CD4-positive, alpha-beta T cell treated with Interleukin-21 for 1 hour (primary cell): ENCODE measurements around the gene OPRL1.

Experiments
- DNase-seq: peaks from one replicate; pipeline ENCODE4 v3.0.0-alpha.2; 2020

The OPRL1 gene

GRCh38 chr20:64080013-64080812, at the start of gene OPRL1:
TSS of gene OPRL1 (plus strand) at chr20:64080082. CDS start at chr20:64092721, 12,639 bp downstream.
- peak; percentile 55 for DNase-seq

GRCh38 chr20:64030371-64031134, 49.3 kb upstream of the OPRL1 start:
- DNase-seq: no peak

DNA sequence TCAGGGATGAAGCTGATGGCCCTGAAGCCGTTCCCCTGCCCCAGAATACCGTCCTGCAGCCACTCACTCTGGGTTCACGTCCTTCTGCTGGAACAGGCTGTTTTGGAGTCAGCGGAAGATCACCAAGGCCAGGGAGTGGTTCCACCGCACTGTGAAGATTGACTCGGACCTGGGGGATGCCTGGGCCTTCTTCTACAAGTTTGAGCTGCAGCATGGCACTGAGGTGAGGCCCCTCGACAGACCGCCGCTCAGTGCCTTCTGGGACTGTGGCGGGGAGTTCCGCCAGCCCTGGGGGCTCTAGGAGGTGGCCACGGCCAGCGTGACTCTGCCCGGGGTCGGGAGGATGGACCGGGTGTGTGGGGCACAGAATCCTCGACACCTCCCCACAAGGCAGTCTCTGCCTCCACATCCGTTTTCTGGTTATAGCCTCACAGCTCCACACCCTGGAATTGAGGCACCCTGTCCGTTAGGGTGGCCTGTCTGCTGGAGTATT, 48.0 kb upstream of the OPRL1 start:
- no peak for DNase-seq

DNA sequence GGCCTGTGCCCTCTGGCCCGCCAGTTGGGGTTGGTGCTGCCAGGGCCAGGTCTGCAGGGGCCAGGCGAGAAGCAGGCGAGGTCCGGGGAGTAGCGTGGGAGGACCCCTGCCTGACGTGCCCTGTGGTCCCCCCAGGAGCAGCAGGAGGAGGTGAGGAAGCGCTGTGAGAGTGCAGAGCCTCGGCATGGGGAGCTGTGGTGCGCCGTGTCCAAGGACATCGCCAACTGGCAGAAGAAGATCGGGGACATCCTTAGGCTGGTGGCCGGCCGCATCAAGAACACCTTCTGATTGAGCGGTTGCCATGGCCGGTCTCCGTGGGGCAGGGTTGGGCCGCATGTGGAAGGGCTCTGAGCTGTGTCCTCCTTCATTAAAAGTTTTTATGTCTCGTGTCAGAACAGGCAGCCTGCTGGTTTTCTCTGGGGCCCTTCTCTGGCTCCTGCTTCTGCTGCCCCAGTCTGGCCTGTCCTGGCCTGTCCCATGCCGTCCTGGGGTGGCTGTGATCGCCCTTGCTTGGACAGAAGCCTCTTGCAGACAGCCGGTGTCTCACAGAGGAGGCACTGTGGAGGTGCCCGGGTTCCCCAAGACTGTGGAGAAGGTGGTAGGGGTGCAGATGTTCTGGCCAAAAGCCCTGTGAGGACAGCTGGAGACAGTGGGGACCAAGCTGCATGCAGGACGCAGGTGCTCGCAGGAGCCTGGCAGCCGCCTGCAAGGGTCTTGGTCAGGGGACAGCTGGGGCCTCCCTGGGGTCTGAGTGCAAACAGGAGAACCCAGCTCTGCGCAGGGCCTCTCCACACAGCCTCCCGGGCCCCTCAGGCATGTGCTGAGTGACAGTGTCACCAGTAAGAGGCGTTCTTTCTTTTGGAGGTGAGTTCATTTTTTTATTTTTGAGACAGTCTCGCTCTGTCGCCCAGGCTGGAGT, 46.9 kb upstream of the OPRL1 start:
- no peak for DNase-seq

DNA sequence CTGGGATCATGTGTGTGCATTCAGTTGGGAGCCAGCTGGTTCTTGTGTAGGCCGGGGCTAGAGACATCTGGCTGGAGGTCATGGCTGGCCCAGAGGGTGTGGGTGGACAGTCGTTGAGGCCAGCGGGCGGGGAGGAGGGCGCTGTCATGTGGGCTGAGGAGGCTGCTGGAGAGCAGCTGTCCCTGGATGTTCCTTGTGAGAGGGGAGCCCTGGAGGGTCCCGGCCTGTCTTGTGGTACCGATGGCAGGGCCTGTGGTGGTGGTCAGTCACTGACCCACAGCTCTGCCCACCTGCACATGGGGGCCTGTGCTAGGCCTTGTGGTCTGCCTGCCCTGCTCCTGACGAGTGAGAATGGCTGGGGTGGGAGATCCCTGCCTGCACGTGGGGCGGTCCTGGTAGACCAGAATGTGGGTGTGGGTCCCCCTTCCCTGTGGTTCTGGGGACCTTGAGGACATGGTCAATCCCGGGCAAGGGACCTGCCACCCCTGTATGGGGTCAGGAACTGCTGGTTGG, 45.8 kb upstream of the OPRL1 start:
- DNase-seq: no peak

DNA sequence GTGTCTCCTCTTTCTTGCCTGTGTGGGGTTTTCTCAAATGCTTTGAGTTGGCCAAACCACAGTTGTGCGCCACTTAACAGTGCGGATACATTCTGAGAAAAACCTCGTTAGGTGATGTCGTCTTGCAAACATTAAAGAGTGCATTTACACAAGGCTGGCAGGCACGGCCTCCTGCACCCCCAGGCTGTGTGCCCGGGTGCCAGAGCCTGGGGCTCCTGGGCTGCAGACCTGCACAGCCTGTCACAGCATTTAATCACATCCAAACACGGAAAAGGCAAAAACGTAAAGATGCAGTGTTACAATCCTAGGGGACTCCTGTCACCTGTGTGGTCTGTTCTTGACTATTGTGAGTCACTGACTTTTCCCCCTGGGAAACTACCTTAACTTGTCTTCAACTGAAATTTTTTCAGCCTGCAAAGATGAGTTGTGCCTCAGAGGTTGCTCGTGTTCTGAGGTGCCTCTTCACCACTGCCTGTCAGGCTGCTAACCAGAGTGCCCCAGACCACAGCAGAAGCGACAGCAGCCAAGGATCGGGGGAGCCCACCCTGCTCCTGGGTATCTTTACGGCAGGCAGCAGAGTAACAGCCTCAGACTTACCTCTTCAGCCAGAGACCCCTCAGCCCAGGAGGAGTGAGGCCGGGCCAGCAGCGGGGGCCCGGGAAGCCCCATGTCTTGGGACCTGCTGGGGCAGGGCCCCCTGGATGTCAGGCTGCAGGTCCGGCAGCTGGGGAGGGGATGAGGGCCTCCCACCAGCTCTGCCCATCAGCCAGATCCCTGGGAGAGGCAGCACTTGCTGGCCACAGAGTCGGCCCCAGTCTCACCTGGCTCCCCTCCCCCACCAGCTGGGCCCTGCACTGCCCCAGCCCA, 44.6 kb upstream of the OPRL1 start:
- DNase-seq: peak; percentile 44

GRCh38 chr20:64035933-64036345, 43.9 kb upstream of the OPRL1 start, which contains the start of gene C20orf204:
TSS of gene C20orf204 (plus strand) at chr20:64036182. CDS start at chr20:64036324, 142 bp downstream.
- no peak for DNase-seq

GRCh38 chr20:64036346-64037198, 43.3 kb upstream of the OPRL1 start:
- DNase-seq: no peak

GRCh38 chr20:64037199-64037497, 42.7 kb upstream of the OPRL1 start:
- DNase-seq: no peak

DNA sequence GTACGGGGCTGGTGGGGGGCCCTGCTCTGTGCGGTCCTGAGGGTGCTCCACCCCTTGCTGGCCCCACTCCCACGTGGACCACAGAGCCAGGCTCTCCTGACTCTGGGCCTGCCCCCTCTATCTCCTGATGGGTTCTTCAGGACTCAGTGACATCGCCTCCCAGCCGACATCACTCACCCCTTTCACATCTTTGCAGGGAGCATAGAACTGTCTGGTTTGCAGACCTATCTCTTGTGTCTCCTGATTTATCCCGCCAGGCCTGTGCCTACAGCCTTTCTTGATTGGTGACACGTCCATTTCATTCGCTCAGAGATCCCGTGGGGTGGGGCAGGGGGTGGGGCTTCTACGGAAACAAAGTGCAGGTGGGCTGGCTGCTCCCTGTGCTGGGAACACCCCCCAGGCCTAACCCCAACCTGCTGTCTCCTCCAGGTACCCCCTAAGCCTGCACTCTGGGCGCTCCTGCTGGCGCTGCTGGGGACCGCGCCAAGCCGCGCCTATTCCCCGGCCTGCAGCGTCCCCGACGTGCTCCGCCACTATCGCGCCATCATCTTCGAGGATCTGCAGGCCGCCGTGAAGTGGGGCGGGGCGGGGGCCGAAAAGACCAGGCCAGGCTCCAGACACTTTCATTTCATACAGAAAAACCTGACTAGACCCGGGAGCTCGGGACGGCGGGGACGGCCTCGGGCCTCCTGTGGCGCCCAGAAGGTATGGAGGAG, 42.2 kb upstream of the OPRL1 start:
- no peak for DNase-seq

- DNase-seq: no peak
Observed at GRCh38 chr20:64038224-64038564, 41.7 kb upstream of the OPRL1 start.

GRCh38 chr20:64038565-64039292, 41.2 kb upstream of the OPRL1 start:
- DNase-seq: peak; percentile 79

- no peak for DNase-seq
Observed at GRCh38 chr20:64039293-64040160, 40.4 kb upstream of the OPRL1 start.

DNA sequence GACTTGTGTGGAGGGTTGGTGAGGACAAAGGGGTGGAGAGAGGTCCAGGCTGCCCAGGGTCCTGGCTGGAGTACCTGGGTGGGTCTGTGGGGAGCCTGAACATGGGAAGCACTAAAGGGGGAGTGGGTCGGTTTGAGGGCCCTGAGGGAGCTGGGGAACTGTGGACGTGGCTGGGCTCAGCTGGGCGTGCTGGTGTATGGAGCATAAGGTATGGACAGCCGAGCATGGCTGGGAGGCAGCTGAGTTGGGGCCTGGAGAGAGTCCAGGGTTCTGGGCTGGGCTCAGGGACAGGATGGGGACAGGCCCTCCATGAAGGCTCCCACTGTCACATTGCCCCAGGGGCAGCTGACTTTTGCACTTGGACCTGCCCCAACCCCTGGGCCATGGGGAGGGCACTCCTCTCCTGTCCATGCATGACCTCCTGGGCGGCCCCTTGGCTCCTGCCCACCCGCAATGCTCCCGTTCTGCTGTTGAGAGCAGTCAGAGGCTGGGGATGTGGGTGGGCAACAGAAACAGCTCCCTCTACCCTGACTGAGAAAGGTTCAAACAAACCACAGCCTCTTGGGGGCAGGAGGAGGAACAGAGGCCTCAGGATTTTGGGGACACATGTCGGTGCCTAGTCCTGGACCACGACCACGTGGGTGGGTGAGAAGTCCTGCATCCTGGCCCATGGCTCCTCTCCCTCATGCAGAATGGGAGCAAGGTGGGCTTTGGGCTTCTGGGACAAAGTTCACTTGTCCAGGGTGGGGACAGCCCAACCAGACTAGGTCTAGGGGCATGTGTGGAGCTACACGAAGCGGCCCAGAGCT, 39.4 kb upstream of the OPRL1 start:
- DNase-seq: no peak

- no peak for DNase-seq
Observed at GRCh38 chr20:64041040-64041780, 38.7 kb upstream of the OPRL1 start.

DNA sequence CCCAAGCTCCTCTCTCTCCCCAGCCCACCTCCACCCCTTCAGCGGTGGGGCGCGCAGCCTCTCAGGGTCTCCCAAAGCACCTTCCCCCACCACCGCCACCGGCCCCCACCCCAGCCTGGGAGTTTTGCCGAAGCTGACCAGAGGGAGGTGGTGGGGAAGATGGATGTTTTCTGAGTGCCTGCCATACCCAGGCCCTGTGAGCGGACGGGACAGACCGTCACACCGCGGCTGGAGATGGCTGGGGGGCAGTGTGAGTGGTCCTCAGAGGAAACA, 38.2 kb upstream of the OPRL1 start:
- DNase-seq: no peak
